HFF-Myc (cell line): ENCODE measurements around the gene KHDC1L.
"Not testable (repeated sequence)": the region's sequence is repeated elsewhere in the genome, so short reads cannot be mapped to it uniquely, and the experiment has no call there.

ENCODE experiments used
- DNase-seq: peaks from one replicate; pipeline ENCODE4 v3.0.0-alpha.2; 2011; ENCODE audit warnings: low read depth; ENCODE audit errors: extremely low read depth
- H3K4me3 ChIP-seq: replicated peaks from 2 replicates; pipeline ENCODE4 v1.5.1; 2011; ENCODE audit warnings: low read depth, mild to moderate bottlenecking, control low read depth, low read length
- TF ChIP-seq, protein P1 (sequence below): IDR thresholded peaks from 2 replicates; pipeline ENCODE4 v1.5.1; 2012; ENCODE audit warnings: mild to moderate bottlenecking, low read depth, low read length, control low read depth; ENCODE audit errors: missing control alignments

The KHDC1L gene

GRCh38 chr6:73204252-73204651, 21.0 kb downstream of the KHDC1L start:
- H3K4me3 ChIP-seq, result no peak overlapping the region
- TF ChIP-seq, protein P1, sequence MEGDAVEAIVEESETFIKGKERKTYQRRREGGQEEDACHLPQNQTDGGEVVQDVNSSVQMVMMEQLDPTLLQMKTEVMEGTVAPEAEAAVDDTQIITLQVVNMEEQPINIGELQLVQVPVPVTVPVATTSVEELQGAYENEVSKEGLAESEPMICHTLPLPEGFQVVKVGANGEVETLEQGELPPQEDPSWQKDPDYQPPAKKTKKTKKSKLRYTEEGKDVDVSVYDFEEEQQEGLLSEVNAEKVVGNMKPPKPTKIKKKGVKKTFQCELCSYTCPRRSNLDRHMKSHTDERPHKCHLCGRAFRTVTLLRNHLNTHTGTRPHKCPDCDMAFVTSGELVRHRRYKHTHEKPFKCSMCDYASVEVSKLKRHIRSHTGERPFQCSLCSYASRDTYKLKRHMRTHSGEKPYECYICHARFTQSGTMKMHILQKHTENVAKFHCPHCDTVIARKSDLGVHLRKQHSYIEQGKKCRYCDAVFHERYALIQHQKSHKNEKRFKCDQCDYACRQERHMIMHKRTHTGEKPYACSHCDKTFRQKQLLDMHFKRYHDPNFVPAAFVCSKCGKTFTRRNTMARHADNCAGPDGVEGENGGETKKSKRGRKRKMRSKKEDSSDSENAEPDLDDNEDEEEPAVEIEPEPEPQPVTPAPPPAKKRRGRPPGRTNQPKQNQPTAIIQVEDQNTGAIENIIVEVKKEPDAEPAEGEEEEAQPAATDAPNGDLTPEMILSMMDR, result no peak
- no peak for DNase-seq

GRCh38 chr6:73203098-73203497, 22.2 kb downstream of the KHDC1L start:
- no peak for DNase-seq
- TF ChIP-seq, protein P1, result no peak
- H3K4me3 ChIP-seq, result no peak overlapping the region

DNA sequence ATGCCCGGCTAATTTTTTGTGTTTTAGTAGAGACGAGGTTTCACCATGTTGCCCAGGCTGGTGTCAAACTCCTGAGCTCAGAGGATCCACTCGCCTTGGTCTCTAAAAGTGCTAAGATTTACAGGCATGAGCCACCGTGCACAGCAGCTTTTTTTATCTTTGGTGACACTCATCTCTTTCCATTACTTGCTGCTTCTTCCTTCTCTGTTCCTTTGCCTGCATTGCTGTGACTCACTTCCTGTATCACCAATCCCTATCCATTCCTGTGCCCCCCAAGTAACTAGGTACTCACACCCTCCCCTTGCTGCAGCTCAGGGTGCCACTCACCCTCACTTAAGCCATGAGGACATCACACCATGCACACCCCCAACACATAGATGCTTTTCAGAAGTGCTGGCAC, 24.6 kb downstream of the KHDC1L start:
- TF ChIP-seq, protein P1, result no peak
- DNase-seq, result no peak

DNA sequence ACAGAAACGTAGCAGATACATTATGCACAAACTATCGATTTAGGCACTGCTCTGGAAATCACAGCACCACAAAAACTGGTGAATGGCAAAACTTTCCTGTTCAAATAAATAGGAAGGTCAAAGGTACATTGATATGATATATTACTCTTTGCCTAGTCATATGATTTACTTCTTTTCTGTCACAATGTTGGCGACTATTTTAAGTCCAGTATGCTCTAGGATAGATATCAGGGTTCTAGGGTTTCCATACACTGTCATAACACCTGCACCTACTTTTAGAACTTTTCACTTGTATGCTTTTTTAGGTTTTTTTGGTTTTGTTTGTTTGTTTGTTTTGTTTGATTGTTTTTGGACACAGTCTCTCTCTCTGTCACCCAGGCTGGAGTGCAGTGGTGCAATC, 25.0 kb downstream of the KHDC1L start:
- no peak for DNase-seq
- TF ChIP-seq, protein P1, result no peak
- no peak overlapping the region for H3K4me3 ChIP-seq

More for the DNA sequence above, 24.6 kb downstream of the KHDC1L start:
- no peak overlapping the region for H3K4me3 ChIP-seq

DNA sequence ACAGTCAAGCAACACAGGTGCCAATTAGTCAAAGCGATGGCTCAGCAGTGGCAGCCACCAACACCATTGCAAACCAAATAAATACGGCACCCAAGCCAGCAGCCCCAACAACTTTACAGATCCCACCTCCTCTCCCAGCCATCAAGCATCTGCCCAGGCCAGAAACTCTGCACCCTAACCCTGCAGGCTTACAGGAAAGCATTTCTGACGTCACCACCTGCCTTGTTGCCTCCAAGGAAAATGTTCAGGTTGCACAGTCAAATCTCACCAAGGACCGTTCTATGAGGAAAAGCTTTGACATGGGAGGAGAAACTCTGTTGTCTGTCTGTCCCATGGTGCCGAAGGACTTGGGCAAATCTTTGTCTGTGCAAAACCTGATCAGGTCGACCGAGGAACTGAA, 30.6 kb downstream of the KHDC1L start:
- DNase-seq, result no peak
- H3K4me3 ChIP-seq, result no peak overlapping the region
- TF ChIP-seq, protein P1, result no peak

DNA sequence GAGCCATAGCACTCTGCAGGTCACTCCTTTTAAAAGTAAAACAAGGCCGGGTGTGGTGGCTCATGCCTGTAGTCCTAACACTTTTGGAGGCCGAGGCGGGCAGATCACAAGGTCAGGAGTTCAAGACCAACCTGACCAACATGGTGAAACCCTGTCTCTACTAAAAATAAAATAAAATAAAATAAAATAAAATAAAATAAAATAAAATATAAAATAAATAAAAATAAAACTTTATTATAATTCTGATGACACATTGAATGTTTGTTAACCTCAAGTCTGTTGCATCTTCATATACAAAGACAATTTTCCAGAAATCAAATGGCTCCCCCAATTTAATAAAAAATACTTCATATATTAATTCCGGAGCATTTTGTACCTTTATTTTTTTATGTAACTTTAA, 32.0 kb downstream of the KHDC1L start:
- not testable (repeated sequence) for DNase-seq, H3K4me3 ChIP-seq

- TF ChIP-seq, protein P1, result no peak
- H3K4me3 ChIP-seq, result no peak overlapping the region
- DNase-seq, result no peak
These were observed 43.2 kb downstream of the KHDC1L start for GRCh38 chr6:73182021-73182607.
